ENCODE measurements around the gene GOLGA5. TPM values are rescaled to one million over a fixed set of nuclear protein-coding genes. Genes with fewer than 3 reads are reported as not detected.

Gene GOLGA5
- total and polyA plus RNA-seq, 2 experiments from 2014 or later, result 26.2 to 30.2 TPM

GRCh38 chr14:92800012-92800411 is 5.9 kb downstream of the GOLGA5 start:
- Histone ChIP-seq H3K36me3 (ENCODE audit: insufficient read depth) (no peaks in the 10 kb centered on the region; the same call in 1 of the 2 replicates), H3K4me2 (no peak overlapping the region), H3F3A (replicated peaks; ENCODE audit: low read depth) (no peaks in the 10 kb centered on the region), H3K4me1 (ENCODE audit: insufficient read depth) (no peaks in the 10 kb centered on the region), H3K4me3 (no peak overlapping the region), H3K9me2 (ENCODE audit: insufficient read depth) (no peaks in the 10 kb centered on the region), H2AFZ (no peak overlapping the region), H3K27me3 (ENCODE audit: insufficient read depth) (no peaks in the 10 kb centered on the region), H3K27ac (ENCODE audit: low read depth) (no peak overlapping the region), H4K20me1 (replicated peaks; ENCODE audit: insufficient read depth) (0 out of 2 replicates have a peak, but pooled peaks cover 7% of the 10 kb centered on the region), H3K79me2 (replicated peaks; ENCODE audit: insufficient read depth) (peaks cover 69% of the 10 kb centered on the region)
- no peak for ATAC-seq
- Mint-ChIP-seq H3K27me3 (ENCODE audit: insufficient read depth, low read depth, poor library complexity) (no peaks in the 10 kb centered on the region), H3K4me3 (no peak overlapping the region), H3K9me3 (no peaks in the 10 kb centered on the region), H3K36me3 (ENCODE audit: low read depth) (peaks cover 21% of the 10 kb centered on the region; the same call in 2 of the 3 replicates), H3K4me1 (peaks cover 4% of the 10 kb centered on the region; the same call in 2 of the 3 replicates), H3K27ac (no peak overlapping the region)
- no peak for TF ChIP-seq STAT1 (IDR thresholded peaks at IDR 0.05; ENCODE audit: unreplicated experiment)
- no peak for TF ChIP-seq POLR2AphosphoS5 (IDR thresholded peaks at IDR 0.05; ENCODE audit: low read depth)
- no peak for TF ChIP-seq ZNF331 (CRISPR knock-in tag; IDR thresholded peaks at IDR 0.05; ENCODE audit: low read depth)
- no peak for TF ChIP-seq CTCF (conservative IDR thresholded peaks at IDR 0.05; ENCODE audit: low read depth in 2 of 2)
- no peak for TF ChIP-seq CREB1 (CRISPR knock-in tag; IDR thresholded peaks at IDR 0.05; ENCODE audit: low read depth)
- no peak for TF ChIP-seq EZH2phosphoT487 (IDR thresholded peaks at IDR 0.05; ENCODE audit: unreplicated experiment)
- no peak for TF ChIP-seq ETS1 (IDR thresholded peaks at IDR 0.05)
- no peak for TF ChIP-seq JUNB (IDR thresholded peaks at IDR 0.05; ENCODE audit: unreplicated experiment)
- TF ChIP-seq NANOG (IDR thresholded peaks at IDR 0.05; ENCODE audit: borderline replicate concordance), result no peak
- no peak for TF ChIP-seq EZH2 (IDR thresholded peaks at IDR 0.05; ENCODE audit: low read depth, unreplicated experiment)
- no peak for TF ChIP-seq REST (IDR thresholded peaks at IDR 0.05; ENCODE audit: unreplicated experiment)
- no peak for DNase-seq (ENCODE audit: low spot score)
